ENCODE measurements around the gene SPINK9. TPM values are rescaled to one million over a fixed set of nuclear protein-coding genes. Genes with fewer than 3 reads are reported as not detected.

Gene SPINK9
- total RNA-seq, 1 experiment from 2014 or later, result not detected

- no peak for TF ChIP-seq CTCF (IDR thresholded peaks at IDR 0.05 in 2 of 3, conservative IDR thresholded peaks at IDR 0.05 in 1 of 3; ENCODE audit: borderline replicate concordance in 1 of 3, insufficient read depth in 1 of 3, low read depth in 2 of 3, low read length in 2 of 3)
- TF ChIP-seq MAX (IDR thresholded peaks at IDR 0.05), result no peak
- TF ChIP-seq CEBPB (IDR thresholded peaks at IDR 0.05; ENCODE audit: low read depth), result no peak
- TF ChIP-seq EZH2 (IDR thresholded peaks at IDR 0.05), result no peak
Observed at GRCh38 chr5:148381906-148382305, 46.5 kb downstream of the SPINK9 start (continued).

- H3K4me3 ChIP-seq (replicated peaks in 1 of 2; ENCODE audit: low read depth in 1 of 2, low read length in 2 of 2), result peak overlapping the region; percentile 85
- TF ChIP-seq ATF3 (IDR thresholded peaks at IDR 0.05) (no peak), JUND (IDR thresholded peaks at IDR 0.05) (no peak), ZBTB33 (IDR thresholded peaks at IDR 0.05; ENCODE audit: extremely low read depth, insufficient replicate concordance, low read length) (no peak), REST (IDR thresholded peaks at IDR 0.05; ENCODE audit: low read depth) (no peak), RAD21 (IDR thresholded peaks at IDR 0.05; ENCODE audit: low read depth) (no peak), EGR1 (IDR thresholded peaks at IDR 0.05; ENCODE audit: low read depth) (no peak), SP1 (IDR thresholded peaks at IDR 0.05; ENCODE audit: low read depth) (no peak), FOSL1 (IDR thresholded peaks at IDR 0.05; ENCODE audit: low read depth) (no peak), EZH2phosphoT487 (IDR thresholded peaks at IDR 0.05; ENCODE audit: borderline replicate concordance) (no peak), SRF (IDR thresholded peaks at IDR 0.05; ENCODE audit: low read depth) (no peak), TCF7L2 (IDR thresholded peaks at IDR 0.05; ENCODE audit: borderline replicate concordance, extremely low read depth, insufficient read depth, insufficient read length) (no peak), ZFX (IDR thresholded peaks at IDR 0.05) (no peak), CEBPB (IDR thresholded peaks at IDR 0.05; ENCODE audit: low read depth) (no peak)
- CTCF ChIA-PET, result interaction anchor here (1.2 kb wide), 1 partner anchor 348 kb away, joined by 4 read pairs; no protein-coding TSS in a partner anchor
- POLR2A ChIA-PET, result no interaction called here
- no peaks in the 10 kb centered on the region for H3K27me3 ChIP-seq (ENCODE audit: insufficient read depth, low read length)
- no peaks in the 10 kb centered on the region for H3K9me2 ChIP-seq (ENCODE audit: insufficient read depth)
- intact Hi-C loops (cut with micrococcal nuclease), result loop anchor here (5.0 kb wide), 1 partner anchor 349 kb away; no protein-coding TSS in a partner anchor
- no peak for ATAC-seq
- peak overlapping the region; percentile 82 for H3K9ac ChIP-seq (ENCODE audit: low read length)
- peaks cover 37% of the 10 kb centered on the region for H3K79me2 ChIP-seq (ENCODE audit: insufficient read depth, low read length)
- no peaks in the 10 kb centered on the region for H4K20me1 ChIP-seq (ENCODE audit: insufficient read depth)
- no peak overlapping the region for H3K27ac ChIP-seq (ENCODE audit: low read depth, low read length)
- H3K36me3 ChIP-seq (ENCODE audit: control insufficient read depth in 1 of 2, insufficient read depth in 2 of 2, low read length in 2 of 2), result no peaks in the 10 kb centered on the region
- H3K4me2 ChIP-seq (ENCODE audit: low read length), result peak overlapping the region; percentile 82
- RAD21 ChIA-PET (ENCODE audit: low non-redundant PET in 1 of 2, low total read pairs in 2 of 2, uncharacterized antibody in 2 of 2, unreplicated experiment in 2 of 2), result no interaction called here
- H3K9me3 ChIP-seq (ENCODE audit: control insufficient read depth in 1 of 2, insufficient read depth in 1 of 2, low read depth in 1 of 2, low read length in 2 of 2), result no peaks in the 10 kb centered on the region
- BruUV-seq (replicated peaks), result TSS peak; percentile 91
- peak overlapping the region; percentile 83 for H2AFZ ChIP-seq (ENCODE audit: low read depth, low read length, poor library complexity, severe bottlenecking)
- peaks cover 4 to 21% of the 10 kb centered on the region in 2 experiments; a peak in 3 of 4 replicates for H3K4me1 ChIP-seq (ENCODE audit: control insufficient read depth in 1 of 2, insufficient read depth in 2 of 2, low read length in 2 of 2)
- no peak for DNase-seq (ENCODE audit: low read depth, low spot score)
Observed at GRCh38 chr5:148382961-148383360, 47.6 kb downstream of the SPINK9 start.
